ENCODE data around the gene SLC25A29.
"Not testable (repeated sequence)": the region's sequence is repeated elsewhere in the genome, so short reads cannot be mapped to it uniquely, and the experiment has no call there.

The SLC25A29 gene

GRCh38 chr14:100330388-100330931, 24.2 kb upstream of the SLC25A29 start:
- no peak for DNase-seq

GRCh38 chr14:100330007-100330344, 23.7 kb upstream of the SLC25A29 start:
- DNase-seq = no peak

GRCh38 chr14:100329233-100330006, 23.2 kb upstream of the SLC25A29 start:
- DNase-seq = no peak

DNA sequence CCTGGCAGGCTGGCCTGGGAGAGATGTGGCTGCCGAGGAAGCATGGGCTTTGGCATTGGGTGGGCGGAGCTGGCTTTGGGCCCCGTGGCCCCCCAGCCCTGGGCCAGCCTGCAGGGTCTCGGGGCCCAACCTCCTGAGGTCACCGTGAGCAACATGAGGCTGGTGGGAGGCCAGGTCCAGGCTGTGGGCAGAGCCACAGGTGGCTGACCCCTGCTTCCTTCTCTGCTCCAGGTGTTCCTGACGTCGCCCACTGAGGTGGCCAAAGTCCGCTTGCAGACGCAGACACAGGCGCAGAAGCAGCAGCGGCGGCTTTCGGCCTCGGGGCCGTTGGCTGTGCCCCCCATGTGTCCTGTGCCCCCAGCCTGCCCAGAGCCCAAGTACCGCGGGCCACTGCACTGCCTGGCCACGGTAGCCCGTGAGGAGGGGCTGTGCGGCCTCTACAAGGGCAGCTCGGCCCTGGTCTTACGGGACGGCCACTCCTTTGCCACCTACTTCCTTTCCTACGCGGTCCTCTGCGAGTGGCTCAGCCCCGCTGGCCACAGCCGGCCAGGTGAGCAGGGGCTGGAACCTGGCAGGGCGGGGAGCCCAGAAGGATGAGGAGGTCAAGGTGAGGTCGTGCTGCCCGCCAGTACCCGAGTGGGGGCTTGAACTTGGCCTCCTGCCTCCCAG, 22.4 kb upstream of the SLC25A29 start:
- no peak for DNase-seq

GRCh38 chr14:100327128-100327527, 20.9 kb upstream of the SLC25A29 start:
- DNase-seq = no peak

GRCh38 chr14:100325958-100326357, 19.7 kb upstream of the SLC25A29 start:
- DNase-seq = no peak

- DNase-seq = no peak
Observed at GRCh38 chr14:100325231-100325632, 19.0 kb upstream of the SLC25A29 start.

GRCh38 chr14:100323942-100324307, 17.7 kb upstream of the SLC25A29 start:
- no peak for DNase-seq

DNA sequence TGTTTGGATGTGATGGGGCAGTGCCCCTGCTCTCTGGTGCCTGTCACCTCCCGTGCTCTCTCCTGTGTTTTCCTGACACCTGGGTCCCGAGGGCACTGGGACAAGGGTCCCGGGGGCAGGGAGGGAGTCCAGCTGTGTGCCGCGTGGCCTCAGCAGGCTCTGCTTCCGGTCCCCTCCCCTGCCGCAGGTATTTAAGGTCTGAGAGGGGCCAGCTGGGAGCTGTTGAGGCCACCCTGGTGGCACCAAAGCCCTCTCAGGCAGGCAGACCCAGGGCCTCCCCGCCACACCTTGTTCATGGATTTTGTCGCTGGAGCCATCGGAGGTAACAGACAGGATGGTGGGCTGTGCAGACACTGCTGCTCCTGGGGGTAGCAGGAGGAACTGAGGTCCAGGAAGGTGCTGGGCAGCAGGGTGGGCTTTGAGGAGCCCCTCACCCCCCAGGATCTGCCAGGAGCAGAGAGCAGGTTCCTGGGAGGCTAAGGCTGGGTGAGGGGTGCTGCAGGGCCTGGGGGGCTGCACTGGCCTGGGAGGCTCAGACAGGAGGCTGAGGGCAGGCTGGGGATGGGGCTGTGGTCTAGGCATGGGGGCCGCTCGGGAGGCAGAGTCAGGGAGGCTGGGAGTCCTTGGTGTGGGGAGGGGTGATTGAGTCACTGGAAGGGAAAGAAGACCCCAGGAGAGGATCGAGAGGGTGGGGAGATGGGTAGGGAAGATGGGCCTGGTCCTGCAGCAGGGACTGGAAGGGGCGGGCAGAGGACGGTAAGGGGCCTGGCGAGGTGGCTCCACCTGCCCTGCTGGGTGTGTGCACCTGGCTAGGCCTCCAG, 17.1 kb upstream of the SLC25A29 start, which contains the start of gene SLC25A47:
SLC25A47 (plus strand) TSS at position 219 of the 821 bp plus-strand sequence; CDS start at position 295, 76 bp downstream.
- DNase-seq = no peak

DNA sequence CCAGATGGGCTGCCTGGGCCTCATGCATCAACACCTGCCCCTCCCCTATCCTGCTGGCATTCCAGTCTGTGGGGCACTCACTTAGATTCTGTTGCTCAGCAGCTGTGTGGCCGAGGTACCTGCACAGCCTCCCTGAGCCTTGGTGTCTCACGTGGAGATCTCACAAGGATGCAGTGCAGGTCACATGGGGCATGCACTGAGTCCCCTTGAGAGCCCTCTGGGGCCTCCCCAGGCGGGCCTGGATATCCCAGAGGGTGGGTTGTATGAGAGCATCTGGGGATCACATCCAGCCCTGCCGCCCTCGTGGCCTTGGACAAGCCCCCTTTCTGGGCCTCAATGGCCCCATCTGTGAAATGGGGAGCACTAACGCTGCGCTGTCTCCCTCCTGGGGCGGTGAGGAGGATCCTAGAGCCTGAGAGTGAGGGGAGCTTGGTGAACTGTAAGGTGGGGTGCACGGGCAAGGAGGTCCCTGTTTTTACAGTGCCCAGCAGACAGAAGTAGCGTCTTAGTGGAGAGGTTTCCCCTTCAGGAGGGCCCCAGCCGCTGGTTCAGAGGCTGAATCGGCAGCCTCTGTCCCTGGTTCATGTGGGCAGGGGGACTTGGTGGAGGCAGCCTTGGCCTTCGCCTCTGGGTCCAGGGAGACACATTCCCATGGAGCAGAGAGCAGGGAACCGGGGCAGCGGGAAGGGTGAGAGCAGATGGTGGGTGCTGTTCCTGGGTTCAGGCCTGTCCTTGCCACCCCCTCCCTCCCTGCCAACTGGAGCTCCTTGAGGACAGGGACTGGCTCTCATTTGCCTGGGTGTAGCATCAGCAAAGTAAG, 16.1 kb upstream of the SLC25A29 start:
- DNase-seq = no peak

GRCh38 chr14:100321473-100322137, 15.4 kb upstream of the SLC25A29 start:
- DNase-seq = no peak

GRCh38 chr14:100320157-100320856, 14.1 kb upstream of the SLC25A29 start:
- DNase-seq = no peak

GRCh38 chr14:100317912-100318808, 11.9 kb upstream of the SLC25A29 start:
- no peak for DNase-seq

GRCh38 chr14:100317389-100317788, 11.1 kb upstream of the SLC25A29 start:
- DNase-seq = no peak

DNA sequence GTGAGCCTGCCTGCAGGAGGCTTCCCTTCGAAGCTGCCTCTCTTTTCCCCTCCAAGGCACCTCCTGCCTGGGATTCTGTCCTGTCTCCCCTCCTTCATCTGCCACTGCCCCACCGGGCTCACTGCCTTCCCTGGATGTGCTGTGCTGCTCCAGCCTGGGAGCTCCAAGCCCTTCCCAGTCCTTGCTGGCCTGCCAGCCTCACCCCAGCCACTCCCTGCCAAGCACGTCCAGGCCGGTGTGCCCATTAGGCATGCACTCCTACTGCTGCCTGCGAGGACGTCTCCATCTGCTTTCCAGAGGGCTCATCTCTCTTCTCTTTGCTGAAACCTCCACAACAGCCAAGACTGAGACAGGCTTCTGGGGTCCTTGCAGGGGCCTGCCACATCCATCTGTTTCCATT, 8.5 kb upstream of the SLC25A29 start:
- DNase-seq = no peak

DNA sequence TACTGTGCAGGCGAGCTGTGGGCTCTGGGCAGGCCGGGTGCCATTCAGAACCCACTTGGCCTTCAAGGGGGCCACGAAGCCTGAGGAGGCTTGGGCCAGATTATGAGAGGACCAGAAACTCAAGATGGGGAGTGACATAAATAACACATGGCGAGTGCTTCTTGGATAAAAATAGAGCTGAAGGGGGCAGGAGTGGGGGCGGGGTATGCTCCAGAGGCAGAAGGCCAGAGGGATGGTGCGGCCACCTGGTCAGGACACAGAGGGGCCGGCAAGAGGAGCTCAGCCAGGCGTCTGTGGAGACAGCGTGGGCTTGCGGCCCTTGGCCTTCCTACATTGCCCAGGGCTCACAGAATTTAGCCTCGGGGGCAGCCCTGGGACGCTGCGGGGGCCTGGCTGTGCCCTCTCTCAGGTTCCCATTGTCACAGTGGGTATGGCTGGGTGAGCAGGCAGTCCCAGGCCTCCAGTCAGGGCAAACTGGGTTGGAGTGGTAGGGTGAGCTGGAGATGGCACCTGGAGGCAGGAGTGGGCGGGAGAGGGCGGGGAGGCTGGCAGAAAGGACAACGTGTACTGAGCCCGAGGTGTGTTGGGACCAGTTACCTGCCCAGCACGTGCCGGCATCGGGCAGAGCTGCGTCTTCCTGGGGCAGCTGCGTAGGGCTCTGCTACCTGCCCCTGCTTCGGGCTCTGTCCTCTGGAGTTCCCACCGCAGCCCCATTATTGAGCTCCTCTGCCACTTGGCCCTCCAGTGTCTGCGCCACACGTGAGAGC, 7.4 kb upstream of the SLC25A29 start:
- no peak for DNase-seq

DNA sequence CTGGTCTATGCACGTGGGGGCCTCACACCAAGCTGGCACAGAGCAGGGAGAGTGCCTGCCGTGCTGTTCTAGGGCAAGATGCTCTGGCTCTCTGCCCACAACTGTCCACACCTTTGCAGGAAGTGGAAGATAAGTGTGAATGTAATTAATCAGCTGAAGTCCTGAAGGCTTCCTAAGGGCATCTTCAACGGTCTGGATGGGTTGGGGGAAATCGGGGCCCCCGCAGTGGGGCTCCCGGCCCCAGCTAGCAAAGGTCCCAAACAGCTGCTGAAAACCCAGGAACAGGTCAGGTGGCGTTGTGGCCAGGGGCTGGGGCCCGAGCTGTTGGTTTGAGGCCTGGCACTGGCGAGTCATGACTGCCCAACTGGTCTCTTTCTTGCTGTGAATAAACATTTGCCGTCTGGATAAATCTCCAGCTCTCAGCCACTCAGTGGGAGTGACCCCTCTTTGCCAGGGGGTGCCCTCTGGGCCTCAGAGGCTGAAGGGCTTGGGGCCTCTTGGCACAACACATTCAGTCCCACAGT, 6.7 kb upstream of the SLC25A29 start:
- DNase-seq = no peak

- not testable (repeated sequence) for DNase-seq
Observed at GRCh38 chr14:100312110-100312876, 6.0 kb upstream of the SLC25A29 start.

All from NCI-H2029 treated with DMSO at 0.1 percent for 48 hours (cell line).